Nephron progenitor cell (in vitro differentiated cells): Measurements from ENCODE around the gene LRP1B.

ENCODE experiments used
- DNase-seq: peaks from one replicate; pipeline ENCODE4 v3.0.0; 2021
- H3K27ac Mint-ChIP-seq: 2 replicates; pipeline ENCODE4 v1.8.0; 2021; ENCODE audit warnings: mild to moderate bottlenecking, moderate library complexity, mixed read lengths
- H3K27me3 Mint-ChIP-seq: 2 replicates; pipeline ENCODE4 v1.8.0; 2021; ENCODE audit warnings: mild to moderate bottlenecking, low read depth, mixed read lengths; ENCODE audit not compliant: poor library complexity
- H3K36me3 Mint-ChIP-seq: 2 replicates; pipeline ENCODE4 v1.8.0; 2021; ENCODE audit warnings: low read depth, mixed read lengths
- H3K4me1 Mint-ChIP-seq: 2 replicates; pipeline ENCODE4 v1.8.0; 2021; ENCODE audit warnings: mixed read lengths
- H3K4me3 Mint-ChIP-seq: 2 replicates; pipeline ENCODE4 v1.8.0; 2021; ENCODE audit warnings: mild to moderate bottlenecking, moderate library complexity, mixed read lengths
- H3K9me3 Mint-ChIP-seq: 2 replicates; pipeline ENCODE4 v1.8.0; 2021; ENCODE audit warnings: mild to moderate bottlenecking, moderate library complexity, mixed read lengths
- CTCF ChIP-seq: fragments of 200-600 bp; sonication (generic); IDR thresholded peaks from 2 replicates; pipeline ENCODE4 v1.5.0; 2021; ENCODE audit warnings: antibody characterized with exemption

LRP1B gene

GRCh38 chr2:141316606-141317005 is 814.2 kb downstream of the LRP1B start:
- no peak overlapping the region for H3K27ac Mint-ChIP-seq
- no peaks in the 10 kb centered on the region for H3K4me1 Mint-ChIP-seq
- no peaks in the 10 kb centered on the region for H3K9me3 Mint-ChIP-seq
- H3K27me3 Mint-ChIP-seq: peaks cover 2% of the 10 kb centered on the region
- no peak overlapping the region for H3K4me3 Mint-ChIP-seq
- no peak for TF ChIP-seq CTCF
- DNase-seq: no peak
- H3K36me3 Mint-ChIP-seq: no peaks in the 10 kb centered on the region

- no peak overlapping the region for H3K27ac Mint-ChIP-seq
- no peak for TF ChIP-seq CTCF
- no peaks in the 10 kb centered on the region for H3K9me3 Mint-ChIP-seq
- DNase-seq: no peak
- H3K4me3 Mint-ChIP-seq: no peak overlapping the region
- H3K27me3 Mint-ChIP-seq: peaks cover 2% of the 10 kb centered on the region
- no peaks in the 10 kb centered on the region for H3K36me3 Mint-ChIP-seq
- no peaks in the 10 kb centered on the region for H3K4me1 Mint-ChIP-seq
Measured at GRCh38 chr2:141316103-141316502, 814.7 kb downstream of the LRP1B start.

GRCh38 chr2:141313972-141314371 is 816.8 kb downstream of the LRP1B start:
- H3K4me1 Mint-ChIP-seq: no peaks in the 10 kb centered on the region
- H3K27ac Mint-ChIP-seq: no peak overlapping the region

GRCh38 chr2:141311430-141311829 is 819.4 kb downstream of the LRP1B start:
- H3K9me3 Mint-ChIP-seq: no peaks in the 10 kb centered on the region
- H3K27ac Mint-ChIP-seq: no peak overlapping the region
- no peak for TF ChIP-seq CTCF
- DNase-seq: no peak
- H3K27me3 Mint-ChIP-seq: peaks cover 2% of the 10 kb centered on the region
- H3K36me3 Mint-ChIP-seq: no peaks in the 10 kb centered on the region
- no peak overlapping the region for H3K4me3 Mint-ChIP-seq
- no peaks in the 10 kb centered on the region for H3K4me1 Mint-ChIP-seq

More at GRCh38 chr2:141313972-141314371, 816.8 kb downstream of the LRP1B start:
- no peak for TF ChIP-seq CTCF
- no peaks in the 10 kb centered on the region for H3K36me3 Mint-ChIP-seq
- no peak for DNase-seq
- no peak overlapping the region for H3K4me3 Mint-ChIP-seq
- H3K27me3 Mint-ChIP-seq: peaks cover 2% of the 10 kb centered on the region
- H3K9me3 Mint-ChIP-seq: no peaks in the 10 kb centered on the region

GRCh38 chr2:141306368-141306767 is 824.4 kb downstream of the LRP1B start:
- Mint-ChIP-seq H3K27me3 (no peaks in the 10 kb centered on the region), H3K36me3 (no peaks in the 10 kb centered on the region), H3K4me3 (no peak overlapping the region), H3K27ac (no peak overlapping the region), H3K9me3 (no peaks in the 10 kb centered on the region), H3K4me1 (no peaks in the 10 kb centered on the region)
- no peak for TF ChIP-seq CTCF
- no peak for DNase-seq

- H3K9me3 Mint-ChIP-seq: no peaks in the 10 kb centered on the region
- DNase-seq: no peak
- no peaks in the 10 kb centered on the region for H3K4me1 Mint-ChIP-seq
- TF ChIP-seq CTCF: no peak
- H3K4me3 Mint-ChIP-seq: no peak overlapping the region
- H3K36me3 Mint-ChIP-seq: no peaks in the 10 kb centered on the region
- H3K27me3 Mint-ChIP-seq: no peaks in the 10 kb centered on the region
- H3K27ac Mint-ChIP-seq: no peak overlapping the region
Measured at GRCh38 chr2:141301551-141301950, 829.3 kb downstream of the LRP1B start.
